HG03159 (cell line): Measurements from ENCODE around the gene FRAS1.
"Not testable (repeated sequence)": the region's sequence is repeated elsewhere in the genome, so short reads cannot be mapped to it uniquely, and the experiment has no call there.

Experiments
- ATAC-seq: cut with Tn5 transposase; IDR thresholded peaks from one replicate; pipeline ENCODE4 v1.9.1; 2021; ENCODE audit warnings: mild to moderate bottlenecking, moderate library complexity; ENCODE audit not compliant: unreplicated experiment

Gene FRAS1

GRCh38 chr4:78529569-78530209 lies 472.6 kb downstream of the FRAS1 start:
- no peak for ATAC-seq

DNA sequence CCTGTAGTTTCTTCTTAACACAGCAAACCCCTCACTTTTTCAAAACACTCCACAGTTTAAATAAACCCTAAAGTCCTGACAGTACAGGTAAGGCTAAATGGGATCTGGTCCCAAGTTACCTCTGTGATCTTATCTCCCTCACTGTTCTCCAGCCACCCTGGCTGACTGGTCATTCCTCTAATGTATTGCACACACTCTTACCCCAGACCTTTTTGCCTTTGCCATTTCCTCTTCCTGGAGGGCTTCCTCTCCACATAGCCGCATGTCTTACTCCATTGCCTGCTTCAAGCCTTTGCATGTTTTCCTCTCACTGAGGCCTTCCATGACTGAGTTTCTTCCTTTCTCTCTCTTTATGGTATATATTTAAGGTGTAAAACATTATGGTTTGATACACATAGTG lies 474.9 kb downstream of the FRAS1 start:
- ATAC-seq: no peak

DNA sequence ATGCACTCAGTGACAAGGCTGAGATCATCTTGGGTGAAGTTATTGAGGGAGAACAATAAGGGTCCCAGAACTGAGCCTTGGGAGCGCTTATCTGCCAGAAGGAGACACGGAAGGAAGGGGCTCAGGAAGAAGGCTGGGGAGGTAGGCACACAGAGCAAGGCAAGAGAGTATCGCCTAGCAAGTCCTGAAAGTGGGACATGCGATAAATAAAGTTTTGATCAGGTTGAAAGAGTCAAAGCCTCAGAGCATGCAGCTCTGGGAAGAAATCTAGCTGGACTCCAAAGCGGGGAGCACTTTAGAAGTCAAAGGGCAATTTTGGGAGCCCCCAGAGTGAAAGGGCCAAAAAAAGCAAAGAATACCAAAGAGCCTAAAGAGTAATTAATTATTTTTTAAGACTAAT lies 476.7 kb downstream of the FRAS1 start:
- ATAC-seq: no peak

- ATAC-seq: no peak
Measured at GRCh38 chr4:78534286-78534955, 477.3 kb downstream of the FRAS1 start.

DNA sequence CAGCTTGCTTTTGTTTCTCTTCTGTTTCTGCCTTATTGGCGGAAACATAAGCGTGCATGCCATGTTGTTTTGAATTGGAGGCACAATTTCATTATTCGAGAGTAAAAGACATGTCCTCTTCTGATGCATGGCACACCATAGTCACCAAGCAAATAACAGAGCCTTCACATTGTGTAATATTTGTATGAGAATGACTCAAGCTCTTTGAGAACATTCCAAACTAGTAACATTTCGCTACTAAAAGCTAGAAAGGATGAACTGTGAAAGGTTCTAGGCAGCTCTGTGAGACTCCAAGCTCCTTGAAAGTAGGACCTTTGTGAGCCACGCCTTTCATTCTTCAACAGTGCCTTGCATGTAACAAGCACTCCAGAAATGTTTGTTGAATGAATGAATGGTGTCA lies 485.2 kb downstream of the FRAS1 start:
- no peak for ATAC-seq

DNA sequence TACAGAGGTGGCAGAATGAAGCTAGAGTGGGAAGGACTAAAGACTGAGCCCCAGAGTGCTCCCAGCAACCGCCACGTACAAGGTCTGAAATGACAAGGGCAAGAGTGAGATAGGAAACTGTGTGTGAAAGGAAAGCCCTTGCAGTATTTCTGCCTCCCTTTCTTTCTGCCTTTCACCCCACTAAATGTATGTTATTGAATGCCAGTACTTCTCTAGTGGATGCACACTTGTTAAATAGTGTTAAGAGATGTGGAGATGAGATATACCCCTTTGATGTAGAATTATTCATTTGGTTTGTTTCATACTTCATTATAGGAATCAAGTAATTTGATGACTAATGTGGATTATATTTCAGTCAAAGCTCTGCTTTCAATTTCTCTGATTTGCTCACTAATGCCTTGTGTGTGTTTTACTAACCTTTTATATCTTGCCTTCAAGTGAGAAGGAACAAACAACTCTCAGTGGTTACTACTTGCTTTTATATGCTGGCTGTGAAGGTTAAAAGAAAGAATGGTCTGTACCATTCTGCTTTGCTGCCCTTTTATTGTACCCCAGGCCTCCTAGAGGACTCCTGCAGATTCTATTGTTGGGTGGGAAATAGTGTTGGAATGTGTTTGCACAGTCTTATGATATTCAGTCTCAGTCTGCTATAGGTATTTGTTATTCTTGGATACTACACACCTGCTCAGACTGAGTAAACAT lies 486.5 kb downstream of the FRAS1 start:
- ATAC-seq: no peak

DNA sequence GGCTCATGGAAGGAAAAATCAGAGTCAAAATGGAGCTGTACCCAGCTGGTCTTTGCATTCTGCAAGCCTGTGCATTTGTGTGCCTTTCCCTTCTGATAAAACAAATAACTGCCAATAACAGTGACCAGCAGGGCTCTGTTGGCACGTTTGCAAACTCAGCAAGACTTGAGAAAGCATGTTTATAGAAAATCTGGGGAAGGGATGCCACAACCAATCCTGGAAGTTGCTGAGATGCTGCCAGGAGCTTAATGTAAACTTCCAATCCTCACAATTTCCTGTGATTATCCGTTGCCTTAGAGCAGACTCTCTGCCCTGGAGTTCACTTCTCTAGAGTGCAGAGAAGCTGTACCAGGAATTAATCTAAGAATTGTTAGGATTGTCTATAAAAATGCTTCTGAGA lies 487.6 kb downstream of the FRAS1 start:
- ATAC-seq: no peak

DNA sequence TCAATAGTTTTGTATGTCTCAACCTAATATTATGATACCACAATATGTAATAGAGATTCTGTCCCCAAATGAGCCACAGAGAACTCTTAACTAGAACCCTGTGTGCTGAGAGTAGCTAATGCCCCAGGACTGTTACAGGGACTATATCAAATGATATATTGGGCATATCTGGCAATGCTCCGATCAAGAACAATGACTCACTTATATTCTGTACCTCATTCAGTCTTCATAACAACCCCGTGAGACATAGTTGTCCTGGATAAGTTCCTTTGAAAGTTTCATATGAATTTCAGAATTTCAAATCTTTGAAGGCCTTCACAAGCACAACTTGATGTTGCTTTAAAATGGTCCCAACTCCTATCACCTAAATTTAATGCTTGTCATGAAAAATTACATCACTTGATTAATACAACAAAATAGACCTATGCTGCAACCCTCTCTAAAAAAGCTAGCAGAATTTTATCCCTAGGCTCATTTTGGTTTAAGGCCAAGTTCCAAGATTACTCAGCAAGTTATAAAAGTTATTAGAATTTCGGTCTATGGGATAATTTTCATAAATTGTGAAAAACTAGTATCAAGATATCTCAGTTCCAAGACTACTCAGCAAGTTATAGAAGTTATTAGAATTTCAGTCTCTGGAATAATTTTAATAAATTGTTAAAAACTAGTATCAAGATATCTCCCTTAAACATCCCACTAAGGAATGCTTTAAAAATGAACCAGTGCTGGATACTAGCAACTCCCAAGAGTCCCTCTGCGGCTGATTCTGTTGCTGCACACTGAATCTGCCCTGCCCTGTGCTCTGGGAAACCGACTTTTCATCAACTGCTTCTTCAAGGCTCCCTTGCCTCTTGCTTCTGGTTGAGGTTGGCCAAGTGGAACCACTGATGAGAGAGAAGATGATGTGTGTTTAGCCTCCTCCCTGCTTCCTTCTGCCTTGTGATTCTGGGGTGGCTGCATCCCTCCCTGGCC lies 488.4 kb downstream of the FRAS1 start:
- no peak for ATAC-seq

DNA sequence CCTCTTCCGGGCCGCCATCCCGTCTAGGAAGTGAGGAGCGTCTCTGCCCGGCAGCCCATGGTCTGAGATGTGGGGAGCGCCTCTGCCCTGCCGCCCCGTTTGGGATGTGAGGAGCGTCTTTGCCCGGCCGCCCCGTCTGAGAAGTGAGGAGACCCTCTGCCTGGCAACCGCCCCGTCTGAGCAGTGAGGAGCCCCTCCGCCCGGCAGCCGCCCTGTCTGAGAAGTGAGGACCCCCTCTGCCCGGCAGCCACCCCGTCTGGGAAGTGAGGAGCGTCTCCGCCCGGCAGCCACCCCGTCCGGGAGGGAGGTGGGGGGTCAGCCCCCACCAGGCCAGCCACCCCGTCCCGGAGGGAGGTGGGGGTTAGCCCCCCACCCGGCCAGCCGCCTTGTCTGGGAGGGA lies 490.8 kb downstream of the FRAS1 start:
- ATAC-seq: not testable (repeated sequence)

GRCh38 chr4:78548889-78549288 lies 491.8 kb downstream of the FRAS1 start:
- not testable (repeated sequence) for ATAC-seq

DNA sequence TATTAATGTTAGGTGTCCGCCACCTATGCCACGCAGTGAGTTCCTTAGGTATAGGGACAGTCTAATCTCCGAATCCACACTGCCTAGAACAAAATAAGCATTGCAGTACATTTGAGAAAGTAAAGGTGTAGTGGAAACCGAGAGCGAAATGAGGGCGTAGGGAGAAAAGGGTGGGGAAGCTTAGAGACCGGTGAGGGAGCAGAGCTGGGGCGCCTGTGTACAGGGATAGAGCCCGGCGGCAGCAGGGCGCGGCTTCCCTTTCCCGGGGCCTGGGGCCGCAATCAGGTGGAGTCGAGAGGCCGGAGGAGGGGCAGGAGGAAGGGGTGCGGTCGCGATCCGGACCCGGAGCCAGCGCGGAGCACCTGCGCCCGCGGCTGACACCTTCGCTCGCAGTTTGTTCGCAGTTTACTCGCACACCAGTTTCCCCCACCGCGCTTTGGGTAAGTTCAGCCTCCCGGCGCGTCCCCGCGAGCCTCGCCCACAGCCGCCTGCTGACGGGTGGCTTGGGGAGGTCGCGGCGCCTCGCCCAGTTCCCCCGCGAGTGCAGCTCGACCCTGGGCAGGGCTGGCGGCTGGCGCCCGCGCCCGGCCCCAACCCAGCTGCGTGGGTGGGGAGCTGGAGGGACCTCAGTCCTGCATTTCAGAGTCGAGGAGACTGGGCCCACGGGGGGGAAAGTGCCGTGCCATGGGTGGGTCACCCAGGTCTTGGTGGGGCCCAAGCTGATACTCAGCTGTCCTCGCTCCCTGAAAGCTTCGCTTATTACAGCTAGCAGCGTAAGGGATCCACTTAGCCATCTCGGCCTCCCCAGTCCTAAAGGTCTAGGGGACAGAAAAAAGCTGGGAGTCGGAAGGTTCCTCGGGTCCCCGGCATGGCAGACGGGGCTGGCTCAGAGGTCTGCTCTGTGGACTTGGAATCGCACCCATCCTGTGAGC lies 494.6 kb downstream of the FRAS1 start, which contains the start of gene ANXA3:
Gene ANXA3 (plus strand): TSS at position 351 of the 932 bp plus-strand sequence. CDS start 2,704 bp downstream, outside the sequence.
- ATAC-seq: peak; percentile 68

DNA sequence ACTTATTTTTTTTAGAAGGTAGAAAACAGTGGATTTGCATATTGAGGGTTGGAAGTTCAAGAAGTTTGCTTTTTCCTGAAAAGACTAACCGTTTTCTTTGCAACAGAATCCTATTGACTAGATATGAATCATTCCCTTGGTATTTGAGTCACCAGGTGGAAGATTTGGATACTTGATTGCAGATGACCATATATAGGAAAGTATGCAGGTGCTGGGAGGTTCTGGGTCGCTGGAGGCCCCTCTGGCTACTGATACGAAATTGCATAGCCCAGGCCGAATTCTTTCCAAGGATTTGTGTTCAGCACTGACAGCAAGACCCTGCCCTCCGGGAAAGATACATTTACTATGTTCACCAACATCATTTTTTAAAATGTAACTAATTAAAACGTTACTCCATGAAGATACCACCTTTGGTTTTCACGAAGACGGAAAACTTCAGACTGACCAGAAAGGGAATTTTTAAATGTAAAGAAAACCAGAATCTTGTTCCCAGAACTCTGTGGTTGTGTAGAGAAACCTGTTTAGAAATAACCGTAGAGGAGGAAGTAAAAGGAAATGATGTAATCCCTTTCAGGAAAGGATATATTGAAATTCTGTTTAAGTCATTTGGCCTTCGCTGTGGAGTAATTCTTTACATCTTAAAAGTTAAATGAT lies 495.4 kb downstream of the FRAS1 start:
- ATAC-seq: no peak

DNA sequence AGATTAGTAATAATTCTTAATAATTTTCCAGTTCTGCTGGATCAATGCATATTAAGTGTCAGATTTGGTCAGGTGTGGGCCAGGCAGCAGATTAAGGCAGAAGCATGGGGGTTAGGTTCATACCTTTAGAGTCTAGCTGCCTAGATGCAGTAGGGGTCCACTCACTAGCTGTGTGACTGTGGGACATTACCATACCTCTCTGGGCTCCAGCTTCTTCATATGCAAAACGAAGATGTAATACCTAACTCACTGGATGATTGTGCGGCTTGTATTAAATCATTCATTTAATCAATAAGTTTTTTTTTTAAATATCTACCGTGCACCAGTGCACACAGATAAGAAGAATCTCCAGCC lies 495.9 kb downstream of the FRAS1 start:
- no peak for ATAC-seq

GRCh38 chr4:78553529-78554060 lies 496.5 kb downstream of the FRAS1 start:
- ATAC-seq: no peak

DNA sequence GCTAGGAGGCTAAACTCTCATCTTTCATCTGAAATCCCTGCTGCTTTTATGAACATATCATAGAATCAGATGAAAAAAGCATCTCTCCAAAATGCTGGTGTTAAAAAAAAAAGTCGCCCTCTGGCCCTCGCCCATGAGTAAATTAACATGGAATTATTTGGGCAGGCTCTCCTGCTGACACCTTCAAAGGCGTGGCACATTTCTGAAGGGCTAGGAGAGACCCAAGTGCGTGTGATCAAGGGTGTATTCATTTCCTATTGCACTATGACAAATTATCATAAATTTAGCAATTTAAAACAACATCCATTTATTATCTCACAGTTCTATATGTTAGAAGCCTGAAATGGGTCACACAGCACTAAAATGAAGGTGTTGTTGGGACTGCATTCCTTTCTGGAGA lies 499.5 kb downstream of the FRAS1 start:
- ATAC-seq: no peak

- ATAC-seq: no peak
Measured at GRCh38 chr4:78557841-78558240, 500.7 kb downstream of the FRAS1 start.

DNA sequence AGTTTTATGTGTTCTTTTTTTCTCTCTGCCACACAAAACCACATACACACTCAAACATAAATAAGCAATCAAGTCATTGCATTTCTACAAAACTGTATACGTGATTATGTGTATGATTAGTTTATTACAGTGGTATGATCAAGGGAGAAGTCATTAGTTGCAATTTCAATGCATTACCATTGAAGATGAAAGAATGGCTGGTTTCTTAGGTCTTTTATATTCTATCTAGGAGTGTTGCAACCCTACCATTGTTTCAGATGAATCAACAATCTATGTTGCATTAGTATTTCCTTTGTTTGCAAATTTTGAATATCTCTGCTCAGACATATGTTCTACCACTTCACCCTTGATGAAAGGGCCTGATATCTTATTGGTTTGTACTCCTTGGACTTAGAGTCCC lies 501.3 kb downstream of the FRAS1 start:
- ATAC-seq: no peak

DNA sequence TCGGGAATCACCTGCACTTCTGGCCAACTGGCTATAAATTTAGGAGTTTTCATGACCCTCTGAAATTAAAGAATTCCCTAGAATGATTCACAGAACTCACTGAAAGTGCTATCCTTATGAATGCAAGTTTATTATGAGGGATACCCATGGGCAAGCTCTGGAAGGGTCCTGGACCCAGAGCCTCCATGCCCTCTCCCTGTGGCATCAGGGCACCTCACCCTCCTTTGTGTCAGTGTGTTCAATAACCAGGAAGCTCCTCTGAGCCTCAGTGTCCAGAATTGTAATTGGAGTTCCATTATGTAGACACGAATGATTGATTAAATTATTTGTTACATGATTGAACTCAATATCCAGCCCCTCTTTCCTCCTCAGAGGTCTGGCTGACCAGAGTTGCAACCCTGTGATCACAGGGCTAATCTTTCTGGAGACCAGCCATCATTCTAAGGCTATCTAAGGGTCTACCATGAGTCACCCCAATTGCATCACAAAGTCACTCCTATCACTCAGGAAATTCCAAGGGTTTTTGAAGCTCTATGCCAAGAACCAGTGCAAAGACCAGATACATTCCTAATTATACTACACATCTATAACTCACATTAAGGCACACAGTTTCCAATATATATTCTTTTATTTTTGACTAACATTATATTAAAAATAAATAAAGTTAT lies 503.3 kb downstream of the FRAS1 start:
- no peak for ATAC-seq

DNA sequence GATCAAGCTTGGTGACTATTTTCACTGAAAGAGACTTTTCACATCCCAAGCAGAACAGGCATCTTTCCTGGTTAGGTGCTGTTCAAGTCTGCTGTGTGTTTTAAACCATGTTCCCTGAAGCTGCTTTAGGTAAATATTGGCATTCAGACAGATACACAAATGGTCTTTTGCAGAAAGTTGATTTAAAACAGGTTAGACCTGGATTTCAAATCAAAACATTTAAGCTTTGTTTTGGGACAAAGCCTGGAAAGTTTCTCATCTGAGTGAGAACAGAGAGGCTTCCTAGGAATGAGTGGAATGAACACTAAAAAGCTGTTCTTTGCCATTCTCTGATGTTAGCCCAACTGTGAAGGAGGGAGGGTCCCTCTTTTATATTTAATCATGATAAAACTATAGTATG lies 504.6 kb downstream of the FRAS1 start:
- no peak for ATAC-seq
